Peyer's patch (tissue), 4 donors: Measurements from ENCODE around the gene TOMM34.

Experiments used
- CTCF ChIP-seq, 6 experiments: fragments of 450-650 bp in 4 of 6; fragments of 200-600 bp in 2 of 6; sonication (generic) in 1 of 6; IDR thresholded peaks; one replicate each; pipeline ENCODE4 v1.5.1; 2017 to 2019; ENCODE audit warnings: antibody characterized with exemption in 6 of 6, mild to moderate bottlenecking in 3 of 6, moderate library complexity in 1 of 6
- POLR2A ChIP-seq, 2 donors: fragments of 450-650 bp; IDR thresholded peaks; one replicate each; pipeline ENCODE4 v1.5.1; 2017; ENCODE audit warnings: antibody characterized with exemption in 2 of 2, mild to moderate bottlenecking in 2 of 2, moderate library complexity in 2 of 2

GRCh38 chr20:44976698-44977097, 16.5 kb upstream of the TOMM34 start:
- no peak for TF ChIP-seq POLR2A (IDR thresholded peaks at IDR 0.05)
- TF ChIP-seq CTCF (IDR thresholded peaks at IDR 0.05): no peak
